CD14-positive monocyte (primary cell): ENCODE measurements around the gene SHISA6. TPM values are rescaled to one million over a fixed set of nuclear protein-coding genes. Genes with fewer than 3 reads are reported as not detected.
A peak's percentile ranks its signal among the peaks of the same experiment; 100 is the strongest.

ENCODE experiments used
- DNase-seq, 3 donors: peaks; one replicate each; pipeline ENCODE4 v3.0.0-alpha.2; 2011 to 2022
- H2AFZ ChIP-seq: 2 replicates; pipeline ENCODE4 v1.6.0; 2012; ENCODE audit warnings: mild to moderate bottlenecking, low read depth, low read length, inconsistent platforms; ENCODE audit not compliant: insufficient read depth, poor library complexity, severe bottlenecking
- H3K27ac ChIP-seq, 2 donors: 1 replicate in 1 of 2; 2 replicates in 1 of 2; pipeline ENCODE4 v1.5.1; 2012 to 2013; ENCODE audit warnings: low read length in 2 of 2, control low read depth in 1 of 2, inconsistent platforms in 1 of 2, low read depth in 1 of 2, mild to moderate bottlenecking in 1 of 2
- H3K27me3 ChIP-seq, 2 donors: one replicate each; pipeline versions ENCODE4 v1.6.0 to v1.6.1; 2011 to 2013; ENCODE audit warnings: low read length in 2 of 2; ENCODE audit not compliant: control insufficient read depth in 2 of 2, insufficient read depth in 2 of 2
- H3K36me3 ChIP-seq, 2 donors: replicated peaks in 1 of 2; 1 replicate in 1 of 2; 2 replicates in 1 of 2; pipeline versions ENCODE4 v1.5.1 to v1.6.1; 2012 to 2013; ENCODE audit warnings: low read length in 2 of 2, control low read depth in 1 of 2, inconsistent platforms in 1 of 2, mild to moderate bottlenecking in 1 of 2; ENCODE audit not compliant: insufficient read depth in 2 of 2, control insufficient read depth in 1 of 2
- H3K4me1 ChIP-seq, 2 donors: 1 replicate in 1 of 2; 2 replicates in 1 of 2; pipeline versions ENCODE4 v1.5.1 to v1.6.1; 2012 to 2013; ENCODE audit warnings: low read length in 2 of 2, control low read depth in 1 of 2, inconsistent platforms in 1 of 2, mild to moderate bottlenecking in 1 of 2, moderate library complexity in 1 of 2; ENCODE audit not compliant: insufficient read depth in 2 of 2, control insufficient read depth in 1 of 2
- H3K4me2 ChIP-seq: replicated peaks from 2 replicates; pipeline ENCODE3; 2012; ENCODE audit warnings: low read length, moderate library complexity, mild to moderate bottlenecking; ENCODE audit not compliant: poor library complexity, severe bottlenecking; ENCODE audit errors: extremely low read depth
- H3K4me3 ChIP-seq, 3 experiments: fragments of 200-600 bp in 1 of 3; sonication (generic) in 1 of 3; replicated peaks in 1 of 3; 1 replicate in 2 of 3; 2 replicates in 1 of 3; pipeline ENCODE4 v1.5.1; 2011 to 2013; ENCODE audit warnings: low read length in 3 of 3, mild to moderate bottlenecking in 3 of 3, control low read depth in 2 of 3, low read depth in 2 of 3, inconsistent platforms in 1 of 3, moderate library complexity in 1 of 3
- H3K79me2 ChIP-seq: 2 replicates; pipeline ENCODE4 v1.6.0; 2012; ENCODE audit warnings: mild to moderate bottlenecking, control low read depth, inconsistent platforms, low read length, moderate library complexity; ENCODE audit not compliant: insufficient read depth
- H3K9ac ChIP-seq: 2 replicates; pipeline ENCODE4 v1.6.0; 2017; ENCODE audit warnings: low read length, mild to moderate bottlenecking; ENCODE audit not compliant: insufficient read depth, poor library complexity, severe bottlenecking
- H3K9me3 ChIP-seq, 2 donors: replicated peaks in 1 of 2; 1 replicate in 1 of 2; 2 replicates in 1 of 2; pipeline versions ENCODE4 v1.5.1 to v1.6.1; 2012 to 2013; ENCODE audit warnings: low read length in 2 of 2, control low read depth in 1 of 2; ENCODE audit not compliant: control insufficient read depth in 1 of 2, insufficient read depth in 1 of 2
- H4K20me1 ChIP-seq: 2 replicates; pipeline ENCODE4 v1.6.0; 2012; ENCODE audit warnings: mild to moderate bottlenecking, low read length, control low read depth, moderate library complexity; ENCODE audit not compliant: insufficient read depth
- H3K27ac Mint-ChIP-seq, 7 donors: one replicate each; pipeline ENCODE4 v1.8.0; 2020; ENCODE audit warnings: mild to moderate bottlenecking in 7 of 7, mixed read lengths in 7 of 7, moderate library complexity in 6 of 7, inconsistent platforms in 2 of 7
- H3K27me3 Mint-ChIP-seq, 3 donors: one replicate each; pipeline ENCODE4 v1.8.0; 2021 to 2022; ENCODE audit warnings: low read depth in 3 of 3, mild to moderate bottlenecking in 3 of 3, mixed read lengths in 3 of 3, moderate library complexity in 3 of 3, inconsistent platforms in 1 of 3
- H3K36me3 Mint-ChIP-seq, 2 donors: one replicate each; pipeline ENCODE4 v1.8.0; 2020; ENCODE audit warnings: mixed read lengths in 2 of 2, inconsistent platforms in 1 of 2, mild to moderate bottlenecking in 1 of 2
- H3K4me1 Mint-ChIP-seq: one replicate; pipeline ENCODE4 v1.8.0; 2020; ENCODE audit warnings: mild to moderate bottlenecking, mixed read lengths
- H3K4me3 Mint-ChIP-seq, 2 donors: one replicate each; pipeline ENCODE4 v1.8.0; 2020; ENCODE audit warnings: mild to moderate bottlenecking in 2 of 2, mixed read lengths in 2 of 2, moderate library complexity in 1 of 2
- H3K9me3 Mint-ChIP-seq, 7 donors: one replicate each; pipeline ENCODE4 v1.8.0; 2020 to 2022; ENCODE audit warnings: mixed read lengths in 7 of 7, mild to moderate bottlenecking in 6 of 7, moderate library complexity in 6 of 7, inconsistent platforms in 2 of 7
- WGBS: methylation state at CpG from one replicate; pipeline ENCODE4 v1.1.5; 2013; ENCODE audit warnings: missing lambda C conversion rate; ENCODE audit not compliant: insufficient coverage; 5-methylcytosine and 5-hydroxymethylcytosine counted together
- intact Hi-C, 2 donors: fragments of 100-400 bp; cut with micrococcal nuclease; formaldehyde crosslinking; loops; one replicate each; pipeline versions ENCODE4 v1.15.0 to v1.15.1; 2023
- polyA plus RNA-seq, 3 donors: library from polyadenylated mRNA; depleted of rRNA in 1 of 3; unstranded in 2 of 3; stranded (reverse) in 1 of 3; fragments of 300-500 nt in 2 of 3; fragments of >200 nt in 1 of 3; fragmentation: Illumina TruSeq in 2 of 3; gene quantifications; 1 replicate in 2 of 3; 2 replicates in 1 of 3; pipeline ENCODE4 v1.2.3, GENCODE V29; 2012 to 2021
- TF ChIP-seq, protein P1 (sequence below): fragments of 200-600 bp; IDR thresholded peaks from one replicate; pipeline ENCODE4 v1.8.0; 2022; ENCODE audit warnings: antibody characterized with exemption, mild to moderate bottlenecking

Gene SHISA6
- polyA plus RNA-seq, 3 donors, result not detected

DNA sequence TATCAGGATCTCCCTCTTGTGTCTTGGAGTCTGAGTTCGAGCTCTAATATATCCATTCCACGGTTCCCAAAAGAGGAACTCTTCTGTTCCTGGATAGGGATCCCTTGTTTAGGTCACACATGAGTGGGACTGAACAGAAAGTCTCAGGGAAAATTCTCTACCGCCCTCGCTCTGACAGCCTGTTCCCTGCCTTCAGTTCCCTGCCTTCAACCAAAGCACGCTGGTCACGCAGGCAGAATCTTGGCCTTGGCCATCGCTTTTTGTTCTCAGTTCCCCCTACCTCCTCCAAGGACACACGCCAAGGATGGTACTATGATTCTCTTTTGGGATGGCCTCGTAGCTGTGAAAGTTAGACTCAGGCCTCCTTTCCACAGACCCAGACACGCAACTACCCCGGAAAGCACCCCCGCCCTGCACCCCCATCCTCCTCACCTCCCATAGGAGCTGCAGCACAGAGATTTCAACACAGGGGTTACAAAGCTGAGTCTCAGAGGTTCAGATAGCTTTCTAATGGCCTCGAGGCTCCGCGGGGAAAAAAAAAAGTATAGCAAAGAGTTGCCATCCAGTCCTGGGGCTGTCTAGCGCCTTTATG lies 1.5 kb upstream of the SHISA6 start:
- Mint-ChIP-seq H3K9me3 (peaks cover 0 to 21% (median 2%) of the 10 kb centered on the region in 7 donors), H3K36me3 (no peaks in the 10 kb centered on the region), H3K27me3 (peaks cover 40 to 58% (median 41%) of the 10 kb centered on the region in 3 donors), H3K4me1 (no peaks in the 10 kb centered on the region), H3K27ac (peak overlapping the region in 1 of 7 donors; percentile 15), H3K4me3 (peak overlapping the region in 1 of 2 donors; percentile 61)
- WGBS, result 27% methylated on average over 13 of the region's 16 CpGs
- peaks cover 0 to 11% of the 10 kb centered on the region in 2 donors for H3K9me3 ChIP-seq
- peaks cover 26 to 47% of the 10 kb centered on the region in 2 donors for H3K27me3 ChIP-seq
- no peak overlapping the region for H3K4me2 ChIP-seq
- H3K4me3 ChIP-seq, result no peak overlapping the region
- H3K4me1 ChIP-seq, result no peaks in the 10 kb centered on the region
- H3K9ac ChIP-seq, result no peak overlapping the region
- DNase-seq, result no peak
- TF ChIP-seq, protein P1, sequence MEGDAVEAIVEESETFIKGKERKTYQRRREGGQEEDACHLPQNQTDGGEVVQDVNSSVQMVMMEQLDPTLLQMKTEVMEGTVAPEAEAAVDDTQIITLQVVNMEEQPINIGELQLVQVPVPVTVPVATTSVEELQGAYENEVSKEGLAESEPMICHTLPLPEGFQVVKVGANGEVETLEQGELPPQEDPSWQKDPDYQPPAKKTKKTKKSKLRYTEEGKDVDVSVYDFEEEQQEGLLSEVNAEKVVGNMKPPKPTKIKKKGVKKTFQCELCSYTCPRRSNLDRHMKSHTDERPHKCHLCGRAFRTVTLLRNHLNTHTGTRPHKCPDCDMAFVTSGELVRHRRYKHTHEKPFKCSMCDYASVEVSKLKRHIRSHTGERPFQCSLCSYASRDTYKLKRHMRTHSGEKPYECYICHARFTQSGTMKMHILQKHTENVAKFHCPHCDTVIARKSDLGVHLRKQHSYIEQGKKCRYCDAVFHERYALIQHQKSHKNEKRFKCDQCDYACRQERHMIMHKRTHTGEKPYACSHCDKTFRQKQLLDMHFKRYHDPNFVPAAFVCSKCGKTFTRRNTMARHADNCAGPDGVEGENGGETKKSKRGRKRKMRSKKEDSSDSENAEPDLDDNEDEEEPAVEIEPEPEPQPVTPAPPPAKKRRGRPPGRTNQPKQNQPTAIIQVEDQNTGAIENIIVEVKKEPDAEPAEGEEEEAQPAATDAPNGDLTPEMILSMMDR, result no peak
- no peak overlapping the region for H2AFZ ChIP-seq
- H3K79me2 ChIP-seq, result no peaks in the 10 kb centered on the region
- no peak overlapping the region for H3K27ac ChIP-seq
- H3K36me3 ChIP-seq, result no peaks in the 10 kb centered on the region
- H4K20me1 ChIP-seq, result no peaks in the 10 kb centered on the region
- intact Hi-C loops, result no loop called here

DNA sequence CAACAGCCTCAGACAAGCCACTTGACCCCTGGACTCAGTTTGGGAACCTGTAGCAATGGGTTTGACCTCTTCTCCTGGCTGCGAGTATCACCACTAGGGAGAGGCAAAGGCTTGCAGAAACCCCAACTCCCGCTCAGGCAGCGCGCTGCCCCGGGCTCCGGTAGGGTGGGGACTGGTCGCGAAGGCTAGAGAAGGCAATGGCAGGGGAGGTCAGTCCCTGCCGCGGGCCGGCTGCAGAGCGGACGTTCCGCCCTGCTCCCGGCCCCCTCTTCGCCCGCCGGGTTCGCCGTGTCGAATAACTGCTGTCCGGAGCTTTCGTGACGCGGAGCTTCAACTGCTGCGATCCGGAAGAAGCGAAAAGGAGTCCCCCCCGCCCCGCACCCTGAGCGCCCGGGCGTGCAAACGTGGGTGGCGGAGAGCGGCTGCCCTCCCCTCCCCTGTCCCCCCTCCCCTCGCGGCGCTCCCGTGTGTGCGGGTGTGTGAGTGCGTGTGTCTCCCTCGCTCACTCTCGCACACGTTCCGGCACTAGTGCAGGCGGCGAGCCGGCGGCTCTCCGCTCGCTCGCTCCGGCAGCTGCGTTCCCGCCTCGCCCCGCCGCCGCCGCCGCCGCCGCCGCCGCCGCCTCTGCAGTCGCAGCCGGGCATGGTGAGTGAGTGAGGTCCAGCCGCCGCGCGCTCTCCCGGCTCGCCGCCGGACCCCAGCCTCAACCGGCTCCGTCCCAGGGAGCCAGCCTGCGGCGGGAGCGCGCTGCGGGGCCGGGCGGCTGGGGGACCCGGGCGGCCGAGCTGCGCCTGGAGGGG lies 772 bp upstream of the SHISA6 start:
- Histone ChIP-seq H3K4me1 (no peaks in the 10 kb centered on the region), H3K27me3 (peaks cover 26 to 50% of the 10 kb centered on the region in 2 donors), H3K9ac (no peak overlapping the region), H3K4me3 (no peak overlapping the region), H3K9me3 (peaks cover 0 to 11% of the 10 kb centered on the region in 2 donors), H4K20me1 (no peaks in the 10 kb centered on the region), H3K79me2 (no peaks in the 10 kb centered on the region), H3K27ac (no peak overlapping the region), H3K36me3 (no peaks in the 10 kb centered on the region), H3K4me2 (no peak overlapping the region), H2AFZ (no peak overlapping the region)
- peaks cover 0 to 21% (median 2%) of the 10 kb centered on the region in 7 donors for H3K9me3 Mint-ChIP-seq
- DNase-seq, result no peak
- TF ChIP-seq, protein P1, result no peak
- H3K27me3 Mint-ChIP-seq, result peaks cover 41 to 62% (median 41%) of the 10 kb centered on the region in 3 donors
- 2% methylated on average over 67 of the region's 90 CpGs for WGBS
- H3K4me3 Mint-ChIP-seq, result peak overlapping the region in 1 of 2 donors; percentile 61
- no peaks in the 10 kb centered on the region for H3K36me3 Mint-ChIP-seq
- no peaks in the 10 kb centered on the region for H3K4me1 Mint-ChIP-seq
- intact Hi-C loops, result no loop called here
- H3K27ac Mint-ChIP-seq, result no peak overlapping the region
